C4-2B (cell line): ENCODE measurements around the gene OR6B2.

Source experiments
- H3K27ac ChIP-seq: fragments of 450-650 bp; 2 replicates; pipeline ENCODE4 v1.5.1; 2017
- CTCF ChIP-seq: fragments of 450-650 bp; conservative IDR thresholded peaks from 2 replicates; pipeline ENCODE4 v1.5.1; 2017; ENCODE audit warnings: mild to moderate bottlenecking
- ZFX ChIP-seq: fragments of 450-650 bp; IDR thresholded peaks from 2 replicates; pipeline ENCODE4 v1.6.1; 2017

Gene OR6B2

GRCh38 chr2:240037358-240037757 is 7.1 kb upstream of the OR6B2 start:
- H3K27ac ChIP-seq: no peak overlapping the region
- TF ChIP-seq ZFX (no peak), CTCF (no peak)

GRCh38 chr2:240033330-240033678 is 3.1 kb upstream of the OR6B2 start:
- TF ChIP-seq CTCF (no peak), ZFX (no peak)
- no peak overlapping the region for H3K27ac ChIP-seq

- TF ChIP-seq CTCF (no peak), ZFX (no peak)
- no peak overlapping the region for H3K27ac ChIP-seq
Observed at GRCh38 chr2:240032406-240033329, 2.4 kb upstream of the OR6B2 start.

- TF ChIP-seq CTCF (no peak), ZFX (no peak)
- peak overlapping the region; percentile 93 for H3K27ac ChIP-seq
Observed at GRCh38 chr2:240024766-240025165, 5.5 kb downstream of the OR6B2 start.

GRCh38 chr2:240023792-240024191 is 6.4 kb downstream of the OR6B2 start:
- H3K27ac ChIP-seq: no peak overlapping the region
- TF ChIP-seq ZFX: no peak
- no peak for TF ChIP-seq CTCF

- TF ChIP-seq CTCF (peak; percentile 92), ZFX (no peak)
- no peak overlapping the region for H3K27ac ChIP-seq
Observed at GRCh38 chr2:240021488-240022104, 8.6 kb downstream of the OR6B2 start.

GRCh38 chr2:240018071-240018750 is 12.0 kb downstream of the OR6B2 start:
- TF ChIP-seq ZFX (no peak), CTCF (no peak)
- no peak overlapping the region for H3K27ac ChIP-seq
